Pancreas (tissue), 10 donors: ENCODE measurements around the gene FMO5. TPM values are rescaled to one million over a fixed set of nuclear protein-coding genes. Genes with fewer than 3 reads are reported as not detected.

Source experiments
- ATAC-seq, 4 donors: fragments of 200-7000 bp; cut with Tn5 transposase; one replicate each; pipeline versions ENCODE4 v1.8.0 to v1.9.1; 2020; ENCODE audit warnings: mild to moderate bottlenecking in 4 of 4, moderate library complexity in 4 of 4
- DNase-seq, 6 donors: peaks; one replicate each; pipeline ENCODE4 v3.0.0-alpha.2; 2020
- FAIRE-seq: peaks from 2 replicates; lab custom pipeline; 2012; peaks lifted over from hg19 to GRCh38; lab: Jason Lieb, UNC
- H3K27ac ChIP-seq, 4 donors: fragments of 200-600 bp; sonication (generic); 1 replicate in 3 of 4; 2 replicates in 1 of 4; pipeline versions ENCODE4 v1.5.0 to v1.8.0; 2020
- H3K27me3 ChIP-seq, 4 donors: fragments of 200-600 bp; one replicate each; pipeline ENCODE4 v1.8.0; 2021
- H3K36me3 ChIP-seq, 3 donors: fragments of 200-600 bp; sonication (generic) in 1 of 3; one replicate each; pipeline versions ENCODE4 v1.5.0 to v1.8.0; 2020 to 2021
- H3K4me1 ChIP-seq, 3 donors: fragments of 200-600 bp; one replicate each; pipeline ENCODE4 v1.8.0; 2021
- H3K4me3 ChIP-seq, 4 donors: fragments of 200-600 bp; sonication (generic) in 2 of 4; one replicate each; pipeline versions ENCODE4 v1.5.0 to v1.8.0; 2020 to 2021
- H3K9me3 ChIP-seq, 4 donors: fragments of 200-600 bp; one replicate each; pipeline ENCODE4 v1.8.0; 2021
- CTCF ChIP-seq, 4 donors: fragments of 200-600 bp; sonication (generic) in 3 of 4; IDR thresholded peaks; one replicate each; pipeline versions ENCODE4 v1.5.0 to v1.8.0; 2021; ENCODE audit warnings: antibody characterized with exemption in 4 of 4
- WGBS, 2 donors: extraction: QIAGEN DNeasy Blood & Tissue Kit; methylation state at CpG; one replicate each; pipeline ENCODE4 v1.1.7; 2013; 5-methylcytosine and 5-hydroxymethylcytosine counted together
- intact Hi-C, 3 donors: fragments of 100-400 bp; cut with DNase I; formaldehyde crosslinking; loops; one replicate each; pipeline versions ENCODE4 v1.11.1 to v1.14.2; 2022
- polyA plus RNA-seq, 2 donors: library from polyadenylated mRNA; stranded (reverse); fragments of 200-250 nt; gene quantifications; one replicate each; pipeline ENCODE4 v1.2.3, GENCODE V29; 2013
- total RNA-seq, 6 donors: library from RNA; stranded (reverse); fragmentation: NEBNext Ultra II Directional in 4 of 6; extraction: Animal tissue kit (Norgen Biotek cat#: 25700) in 4 of 6; gene quantifications; one replicate each; pipeline versions ENCODE4 v1.2.1 to v1.2.4, GENCODE V29; 2021 to 2023
- donor health status: healthy with polysubstance abuse.
- donor health status: DM: no; HTN: no; CAD: no; lungs with moderate emphysema.
- donor health status: DM: no; HTN: no; CAD: no.
- donor health status: control.
- donor health status: control.
- donor health status: Bipolar disorder and iron deficiency.
- donor health status: DM: yes; HTN: yes; CAD: no.
- donor health status: DM: no; HTN: no; CAD: no.
- donor health status: DM: no; HTN: no; CAD: no.
- donor health status: DM: yes; HTN: yes; CAD: no.

Gene FMO5
- total and polyA plus RNA-seq, 8 donors, result 7.5 to 32.5 (median 14.6) TPM

- WGBS, 2 donors, result 92 to 93% methylated on average over 4 of the region's 4 CpGs
- intact Hi-C loops, result no loop called here
- H3K36me3 ChIP-seq, result no peaks in the 10 kb centered on the region
These were observed 22.6 kb upstream of the FMO5 start for GRCh38 chr1:147247656-147248238.

GRCh38 chr1:147246910-147247655, 21.9 kb upstream of the FMO5 start:
- no peak overlapping the region for H3K4me3 ChIP-seq
- no peak for ATAC-seq
- no peak overlapping the region for H3K27ac ChIP-seq
- no peaks in the 10 kb centered on the region for H3K27me3 ChIP-seq
- no peak for DNase-seq
- intact Hi-C loops, result no loop called here
- FAIRE-seq, result no peak
- 65 to 70% methylated on average over 2 of the region's 2 CpGs for WGBS, 2 donors
- H3K9me3 ChIP-seq, result no peaks in the 10 kb centered on the region
- H3K36me3 ChIP-seq, result no peaks in the 10 kb centered on the region
- TF ChIP-seq CTCF (IDR thresholded peaks at IDR 0.05), result no peak
- peaks cover 0 to 14% (median 9%) of the 10 kb centered on the region in 3 donors for H3K4me1 ChIP-seq

More at GRCh38 chr1:147247656-147248238, 22.6 kb upstream of the FMO5 start:
- H3K4me1 ChIP-seq, result peaks cover 0 to 14% (median 8%) of the 10 kb centered on the region in 3 donors
- DNase-seq (no peak), FAIRE-seq (no peak), ATAC-seq (no peak)
- H3K9me3 ChIP-seq, result no peaks in the 10 kb centered on the region
- no peak for TF ChIP-seq CTCF (IDR thresholded peaks at IDR 0.05)
- no peaks in the 10 kb centered on the region for H3K27me3 ChIP-seq
- H3K4me3 ChIP-seq, result no peak overlapping the region
- no peak overlapping the region for H3K27ac ChIP-seq

GRCh38 chr1:147246044-147246690, 21.0 kb upstream of the FMO5 start:
- no peaks in the 10 kb centered on the region for H3K27me3 ChIP-seq
- 71 to 94% methylated on average over 2 of the region's 2 CpGs for WGBS, 2 donors
- peaks cover 0 to 14% (median 13%) of the 10 kb centered on the region in 3 donors for H3K4me1 ChIP-seq
- no peak overlapping the region for H3K4me3 ChIP-seq
- no peak overlapping the region for H3K27ac ChIP-seq
- H3K36me3 ChIP-seq, result no peaks in the 10 kb centered on the region
- no peaks in the 10 kb centered on the region for H3K9me3 ChIP-seq
- FAIRE-seq, result no peak
- intact Hi-C loops, result no loop called here
- no peak for ATAC-seq
- DNase-seq, result no peak
- no peak for TF ChIP-seq CTCF (IDR thresholded peaks at IDR 0.05)

- no peaks in the 10 kb centered on the region for H3K9me3 ChIP-seq
- intact Hi-C loops, result no loop called here
- no peaks in the 10 kb centered on the region for H3K27me3 ChIP-seq
- no peak overlapping the region for H3K4me3 ChIP-seq
- no peak for DNase-seq
- 55 to 58% methylated on average over 3 of the region's 3 CpGs for WGBS, 2 donors
- H3K27ac ChIP-seq, result no peak overlapping the region
- ATAC-seq, result no peak
- peaks cover 0 to 14% (median 13%) of the 10 kb centered on the region in 3 donors for H3K4me1 ChIP-seq
- no peak for TF ChIP-seq CTCF (IDR thresholded peaks at IDR 0.05)
- no peak for FAIRE-seq
- H3K36me3 ChIP-seq, result no peaks in the 10 kb centered on the region
These were observed 20.5 kb upstream of the FMO5 start for GRCh38 chr1:147245586-147246021.
